Stimulated activated CD4-positive, alpha-beta T cell treated with anti-CD3 and anti-CD28 coated beads, TNF-alpha, amount 100 ng/mL, for 1 hour (primary cell): ENCODE measurements around the gene HERPUD2.
"Not testable (repeated sequence)": the region's sequence is repeated elsewhere in the genome, so short reads cannot be mapped to it uniquely, and the experiment has no call there.

Experiments
- DNase-seq, 3 donors: peaks; one replicate each; pipeline ENCODE4 v3.0.0-alpha.2; 2020; ENCODE audit warnings: low read depth in 3 of 3, low spot score in 1 of 3

The HERPUD2 gene

GRCh38 chr7:35714862-35715261, 19.9 kb upstream of the HERPUD2 start:
- no peak for DNase-seq

- DNase-seq = no peak
Observed at GRCh38 chr7:35714407-35714806, 19.5 kb upstream of the HERPUD2 start.

GRCh38 chr7:35712563-35713226, 17.8 kb upstream of the HERPUD2 start:
- DNase-seq = no peak

GRCh38 chr7:35707422-35707821, 12.5 kb upstream of the HERPUD2 start:
- DNase-seq = no peak

GRCh38 chr7:35705932-35706461, 11.1 kb upstream of the HERPUD2 start:
- DNase-seq = no peak

- no peak for DNase-seq
Observed at GRCh38 chr7:35704261-35704660, 9.3 kb upstream of the HERPUD2 start.

- no peak for DNase-seq
Observed at GRCh38 chr7:35702541-35702940, 7.6 kb upstream of the HERPUD2 start.

DNA sequence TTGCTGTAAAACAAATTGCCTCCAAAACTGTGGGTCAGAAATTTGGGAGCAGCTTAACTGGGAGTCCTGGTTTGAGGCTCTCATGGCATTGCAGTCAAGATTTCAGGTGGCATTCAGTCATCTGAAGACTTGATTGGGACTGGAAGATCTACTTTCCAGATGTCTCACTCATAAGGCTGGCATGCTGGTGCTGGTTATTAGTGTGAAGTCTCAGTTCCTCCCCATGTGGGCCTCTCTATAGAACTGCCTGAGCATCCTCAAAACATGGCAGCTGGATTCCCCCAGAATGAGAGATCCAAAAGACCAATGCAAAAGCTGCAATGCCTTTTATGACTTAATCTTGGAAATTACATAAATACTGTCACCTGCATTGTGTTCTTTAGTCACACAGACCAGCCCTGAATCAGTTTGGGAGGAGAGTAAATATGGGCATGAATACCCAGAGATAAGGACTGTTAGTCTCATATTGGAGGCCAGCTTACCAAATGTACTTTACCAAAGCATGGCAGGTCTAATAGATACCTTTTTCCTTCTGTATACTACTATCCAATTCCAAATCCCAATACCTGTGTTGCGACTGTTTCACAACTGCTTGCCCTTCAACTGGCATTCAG, 6.5 kb upstream of the HERPUD2 start:
- DNase-seq = no peak

GRCh38 chr7:35700865-35701264, 5.9 kb upstream of the HERPUD2 start:
- no peak for DNase-seq

- DNase-seq = no peak
Observed at GRCh38 chr7:35700333-35700732, 5.4 kb upstream of the HERPUD2 start.

DNA sequence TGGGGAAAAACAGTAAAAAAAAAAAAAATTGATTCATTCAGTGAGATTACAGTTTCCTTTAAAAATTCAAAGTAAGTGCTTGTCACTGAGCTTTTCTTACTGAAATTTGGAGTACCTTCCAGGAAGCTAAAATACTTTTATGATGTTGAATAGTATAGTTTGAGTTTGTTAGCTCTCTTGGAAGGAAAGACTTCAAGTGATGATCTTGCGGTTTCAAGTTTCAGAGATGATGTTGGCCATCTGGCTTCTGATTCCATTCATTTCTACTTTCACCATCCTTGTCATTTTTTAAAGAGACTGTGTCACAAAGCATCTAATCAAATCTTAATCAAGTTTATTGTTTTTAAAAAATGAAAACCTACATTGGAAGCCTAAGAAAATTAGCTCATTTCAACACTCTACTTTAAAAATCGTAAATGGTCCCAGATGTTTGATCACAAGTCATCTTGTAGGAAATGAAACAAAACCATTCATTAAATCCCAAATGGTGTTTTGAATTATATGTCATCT, 4.9 kb upstream of the HERPUD2 start:
- DNase-seq = no peak

DNA sequence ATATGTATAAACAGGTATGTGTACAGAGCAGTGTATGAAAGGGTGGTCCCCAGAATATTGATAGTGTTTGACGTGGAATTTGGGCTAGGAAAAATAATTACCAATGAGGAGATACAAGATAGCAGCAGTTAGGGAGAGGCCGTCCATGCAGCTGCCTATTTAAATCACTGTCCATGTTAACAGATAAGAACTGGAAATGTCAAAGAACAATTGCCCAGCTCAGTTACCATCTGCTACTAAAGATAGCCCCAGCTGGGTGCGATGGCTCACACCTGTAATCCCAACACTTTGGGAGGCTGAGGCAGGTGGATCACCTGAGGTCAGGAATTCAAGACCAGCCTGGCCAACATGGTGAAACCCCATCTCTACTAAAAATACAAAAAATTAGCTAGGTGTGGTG, 3.4 kb upstream of the HERPUD2 start:
- not testable (repeated sequence) for DNase-seq

- no peak for DNase-seq
Observed at GRCh38 chr7:35697414-35698175, 2.7 kb upstream of the HERPUD2 start.

DNA sequence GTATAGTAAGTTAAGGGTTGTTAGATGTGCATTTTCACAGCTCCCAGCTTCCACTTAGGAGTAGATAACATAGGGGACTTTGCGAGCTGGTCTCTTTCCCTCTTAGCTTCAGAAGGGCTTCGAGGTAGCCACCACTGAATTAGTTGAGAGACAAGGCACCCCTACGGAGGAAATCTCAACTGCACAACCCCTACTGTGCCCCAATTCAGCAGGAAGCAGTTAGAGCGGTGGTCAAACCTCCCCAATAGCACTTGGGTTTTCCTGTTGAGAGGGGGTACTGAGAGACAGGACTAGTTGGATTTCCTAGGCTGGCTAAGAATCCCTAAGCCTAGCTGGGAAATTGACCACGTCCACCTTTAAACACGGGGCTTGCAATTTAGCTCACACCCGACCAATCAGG, 1.1 kb upstream of the HERPUD2 start:
- no peak for DNase-seq

DNA sequence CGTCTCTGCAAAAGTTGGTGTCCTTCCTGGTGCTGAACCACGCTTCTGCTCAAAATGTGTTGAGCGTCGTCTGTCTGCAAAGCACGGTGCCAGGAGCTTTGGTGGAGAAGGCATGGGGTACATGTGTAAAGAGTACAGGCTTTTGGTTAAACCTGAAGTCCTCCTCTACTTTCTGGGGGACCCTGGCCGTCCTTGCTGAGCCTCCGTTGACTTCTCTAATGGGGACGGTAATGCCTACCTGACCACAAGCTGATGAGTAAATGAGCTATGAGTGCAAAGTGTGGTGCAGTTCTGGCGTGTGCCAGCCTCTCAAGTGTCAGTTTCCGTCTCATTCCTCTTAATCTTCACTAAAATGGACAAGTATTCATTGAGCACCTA, 527 bp upstream of the HERPUD2 start:
- DNase-seq = peak in 1 of 3 donors; percentile 12

DNA sequence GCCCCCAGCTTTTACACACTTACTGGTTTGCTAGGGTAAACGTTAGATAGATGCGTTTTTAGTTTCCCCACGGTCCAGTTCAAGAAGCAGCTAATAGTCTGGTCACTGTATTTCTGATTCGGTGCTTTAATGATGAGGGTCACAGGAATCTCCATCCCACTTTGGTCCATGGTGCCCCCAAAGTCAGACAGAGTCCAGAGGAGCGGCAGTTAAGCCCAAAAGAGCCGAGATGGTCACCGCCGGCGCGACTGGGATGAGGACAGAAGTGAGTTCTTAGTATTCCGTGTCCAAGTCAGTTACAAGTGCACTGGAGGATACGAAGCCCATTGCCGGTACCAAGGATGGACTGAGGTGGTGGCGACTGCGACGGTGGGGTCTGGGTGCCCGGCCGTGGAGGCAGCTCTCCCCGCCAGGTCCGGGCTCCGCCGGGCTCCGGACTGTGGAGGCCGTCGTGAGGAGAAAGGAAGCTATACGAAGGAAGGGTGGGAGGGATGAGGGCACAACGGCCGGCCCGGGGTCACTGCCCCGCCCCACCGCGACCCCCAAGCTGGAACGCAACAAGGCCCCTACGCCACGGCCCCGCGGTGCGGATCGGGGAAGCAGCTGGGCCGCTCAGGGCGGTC, 663 bp downstream of the HERPUD2 start:
- DNase-seq = peak in 1 of 3 donors; percentile 6

DNA sequence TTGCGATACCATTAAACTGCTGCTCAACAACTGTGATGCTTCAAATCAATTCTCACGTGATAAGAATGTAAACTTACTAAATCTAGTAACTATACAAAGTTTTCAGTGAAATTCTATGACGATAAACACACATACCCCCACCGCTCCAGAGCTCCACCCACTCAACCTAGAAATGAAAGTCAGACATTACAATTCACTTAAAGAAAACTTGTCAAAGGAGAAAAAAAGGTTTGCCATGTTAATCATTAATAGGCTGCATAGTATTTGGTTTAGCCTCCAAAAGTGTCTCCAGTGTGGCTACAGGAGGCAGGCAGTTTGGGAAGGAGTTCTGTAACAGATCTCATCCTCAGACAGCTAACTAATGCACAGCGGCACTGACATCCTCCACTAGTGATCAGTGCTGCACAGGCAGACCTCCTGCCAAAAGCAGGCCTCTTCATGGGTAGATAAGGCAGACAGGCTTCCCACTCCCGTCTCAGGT, 3.1 kb downstream of the HERPUD2 start:
- no peak for DNase-seq

- DNase-seq = no peak
Observed at GRCh38 chr7:35691366-35691765, 3.6 kb downstream of the HERPUD2 start.

DNA sequence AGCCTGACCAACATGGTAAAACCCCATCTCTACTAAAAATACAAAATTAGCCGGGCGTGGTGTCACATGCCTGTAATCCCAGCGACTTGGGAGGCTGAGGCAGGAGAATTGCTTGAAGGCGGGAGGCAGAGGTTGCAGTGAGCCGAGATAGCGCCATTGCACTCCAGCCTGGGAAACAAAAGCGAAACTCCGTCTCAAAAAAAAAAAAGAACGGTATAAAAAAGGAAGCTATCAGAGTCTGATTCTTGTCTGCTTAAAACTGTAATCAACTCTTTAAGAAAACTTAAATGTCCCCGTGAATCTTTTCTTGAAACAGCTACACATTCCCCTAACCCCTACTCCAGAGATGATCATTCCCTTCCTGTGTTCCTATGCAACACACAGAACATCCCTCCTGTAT, 4.3 kb downstream of the HERPUD2 start:
- not testable (repeated sequence) for DNase-seq

DNA sequence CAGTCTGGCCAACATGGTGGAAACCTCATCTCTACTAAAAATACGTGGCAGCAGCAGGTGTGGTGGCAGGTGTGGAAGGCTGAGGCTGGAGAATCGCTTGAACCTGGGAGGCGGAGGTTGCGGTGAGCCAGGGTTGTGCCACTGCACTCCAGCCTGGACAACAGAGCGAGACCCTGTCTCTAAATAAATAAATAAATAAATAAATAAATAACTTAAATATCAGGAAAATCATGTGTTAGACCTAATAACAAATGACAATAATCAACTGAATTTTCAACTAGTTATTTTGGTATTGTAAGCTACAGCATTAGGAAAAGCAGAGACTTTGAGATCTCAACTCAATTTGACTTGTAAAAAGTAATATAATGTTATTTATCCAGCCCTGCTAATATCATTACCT, 9.2 kb downstream of the HERPUD2 start:
- no peak for DNase-seq
